ENCODE results near the gene ZNF107.
"Not testable (repeated sequence)": the region's sequence is repeated elsewhere in the genome, so short reads cannot be mapped to it uniquely, and the experiment has no call there.

The ZNF107 gene

GRCh38 chr7:64685091-64685490, 19.2 kb downstream of the ZNF107 start:
- no peak overlapping the region for H3K4me3 ChIP-seq (ENCODE audit: low read depth, low read length)
- no peak for TF ChIP-seq CTCF (IDR thresholded peaks at IDR 0.05; ENCODE audit: low read depth, low read length)
- in situ Hi-C loops (cut with HindIII; ENCODE audit: low sequenced_read_pairs), result no loop called here
- DNase-seq (ENCODE audit: low read depth, low spot score), result no peak

GRCh38 chr7:64685741-64686140, 19.8 kb downstream of the ZNF107 start:
- no peak for DNase-seq (ENCODE audit: low read depth, low spot score)
- no peak overlapping the region for H3K4me3 ChIP-seq (ENCODE audit: low read depth, low read length)
- no peak for TF ChIP-seq CTCF (IDR thresholded peaks at IDR 0.05; ENCODE audit: low read depth, low read length)
- in situ Hi-C loops (cut with HindIII; ENCODE audit: low sequenced_read_pairs), result no loop called here

- no peak for TF ChIP-seq CTCF (IDR thresholded peaks at IDR 0.05; ENCODE audit: low read depth, low read length)
- in situ Hi-C loops (cut with HindIII; ENCODE audit: low sequenced_read_pairs), result no loop called here
- no peak for DNase-seq (ENCODE audit: low read depth, low spot score)
- no peak overlapping the region for H3K4me3 ChIP-seq (ENCODE audit: low read depth, low read length)
These were observed 20.7 kb downstream of the ZNF107 start for GRCh38 chr7:64686493-64687184.

GRCh38 chr7:64687249-64687648, 21.3 kb downstream of the ZNF107 start:
- no peak for DNase-seq (ENCODE audit: low read depth, low spot score)
- in situ Hi-C loops (cut with HindIII; ENCODE audit: low sequenced_read_pairs), result no loop called here
- TF ChIP-seq CTCF (IDR thresholded peaks at IDR 0.05; ENCODE audit: low read depth, low read length), result no peak

GRCh38 chr7:64688988-64689387, 23.1 kb downstream of the ZNF107 start:
- H3K4me3 ChIP-seq (ENCODE audit: low read depth, low read length), result no peak overlapping the region
- DNase-seq (ENCODE audit: low read depth, low spot score), result no peak
- TF ChIP-seq CTCF (IDR thresholded peaks at IDR 0.05; ENCODE audit: low read depth, low read length), result no peak
- in situ Hi-C loops (cut with HindIII; ENCODE audit: low sequenced_read_pairs), result no loop called here

More at GRCh38 chr7:64687249-64687648, 21.3 kb downstream of the ZNF107 start:
- no peak overlapping the region for H3K4me3 ChIP-seq (ENCODE audit: low read depth, low read length)

- no peak overlapping the region for H3K4me3 ChIP-seq (ENCODE audit: low read depth, low read length)
- DNase-seq (ENCODE audit: low read depth, low spot score), result no peak
- TF ChIP-seq CTCF (IDR thresholded peaks at IDR 0.05; ENCODE audit: low read depth, low read length), result no peak
- in situ Hi-C loops (cut with HindIII; ENCODE audit: low sequenced_read_pairs), result no loop called here
These were observed 25.9 kb downstream of the ZNF107 start for GRCh38 chr7:64691831-64692230.

GRCh38 chr7:64697863-64698262, 31.9 kb downstream of the ZNF107 start:
- in situ Hi-C loops (cut with HindIII; ENCODE audit: low sequenced_read_pairs); DNase-seq (ENCODE audit: low read depth, low spot score); H3K4me3 ChIP-seq (ENCODE audit: low read depth, low read length): not testable (repeated sequence)

Data from astrocyte of the spinal cord (primary cell).